Measurements from ENCODE around the gene RAET1G. TPM values are rescaled to one million over a fixed set of nuclear protein-coding genes. Genes with fewer than 3 reads are reported as not detected.

The RAET1G gene
- total RNA-seq, 2 experiments from 2014 or later, result not detected

GRCh38 chr6:149942461-149942829 is 19.5 kb upstream of the RAET1G start:
- TF ChIP-seq CTCF (conservative IDR thresholded peaks at IDR 0.05; ENCODE audit: low read length) (peak; percentile 36; the same call in 1 of the 2 replicates), EZH2phosphoT487 (IDR thresholded peaks at IDR 0.05; ENCODE audit: borderline replicate concordance, low read depth, low read length) (no peak)
- Histone ChIP-seq H3K9me2 (ENCODE audit: insufficient read depth, low read length) (no peaks in the 10 kb centered on the region), H4K20me1 (ENCODE audit: insufficient read depth, low read length) (no peaks in the 10 kb centered on the region), H3K9me3 (ENCODE audit: low read length) (no peaks in the 10 kb centered on the region), H3K4me1 (ENCODE audit: insufficient read depth, low read length, poor library complexity, severe bottlenecking) (peaks cover 5% of the 10 kb centered on the region), H3K4me3 (ENCODE audit: low read depth, low read length, poor library complexity, severe bottlenecking) (peak overlapping the region; percentile 73), H3K27ac (ENCODE audit: low read depth, low read length, poor library complexity, severe bottlenecking) (no peak overlapping the region), H3K4me2 (ENCODE audit: low read length) (peak overlapping the region; percentile 88), H2AFZ (ENCODE audit: low read length) (peak overlapping the region; percentile 91), H3K36me3 (ENCODE audit: insufficient read depth, low read length) (no peaks in the 10 kb centered on the region), H3K79me2 (ENCODE audit: insufficient read depth, low read depth, low read length) (no peaks in the 10 kb centered on the region)
- DNase-seq (ENCODE audit: low spot score), result no peak
- ChIA-PET CTCF (ENCODE audit: unreplicated experiment) (no interaction called here), POLR2A (no interaction called here)
- no TSS peak for BruUV-seq (replicated peaks)
- intact Hi-C loops (cut with micrococcal nuclease; ENCODE audit: unreplicated experiment), result loop anchor here (5.0 kb wide), 1 partner anchor 395 kb away; no protein-coding TSS in a partner anchor

- peak within 1 kb of the TSS; percentile 88 for H3K4me2 ChIP-seq (ENCODE audit: low read length)
- intact Hi-C loops (cut with micrococcal nuclease; ENCODE audit: unreplicated experiment), result loop anchor here (5.0 kb wide), 1 partner anchor 395 kb away; no protein-coding TSS in a partner anchor
- TF ChIP-seq EZH2phosphoT487 (IDR thresholded peaks at IDR 0.05; ENCODE audit: borderline replicate concordance, low read depth, low read length) (no peak), CTCF (conservative IDR thresholded peaks at IDR 0.05; ENCODE audit: low read length) (no peak)
- no peaks in the 10 kb centered on the region for H4K20me1 ChIP-seq (ENCODE audit: insufficient read depth, low read length)
- H3K9me2 ChIP-seq (ENCODE audit: insufficient read depth, low read length), result no peaks in the 10 kb centered on the region
- H2AFZ ChIP-seq (ENCODE audit: low read length), result peak within 1 kb of the TSS; percentile 91
- H3K27ac ChIP-seq (ENCODE audit: low read depth, low read length, poor library complexity, severe bottlenecking), result no peak within 1 kb of the TSS
- H3K79me2 ChIP-seq (ENCODE audit: insufficient read depth, low read depth, low read length), result no peaks in the 10 kb centered on the region
- H3K36me3 ChIP-seq (ENCODE audit: insufficient read depth, low read length), result no peaks in the 10 kb centered on the region
- ChIA-PET CTCF (ENCODE audit: unreplicated experiment) (no interaction called here), POLR2A (no interaction called here)
- H3K4me3 ChIP-seq (ENCODE audit: low read depth, low read length, poor library complexity, severe bottlenecking), result peak within 1 kb of the TSS; percentile 73
- H3K4me1 ChIP-seq (ENCODE audit: insufficient read depth, low read length, poor library complexity, severe bottlenecking), result peaks cover 5% of the 10 kb centered on the region
- no TSS peak for BruUV-seq (replicated peaks)
- peak; percentile 83 for DNase-seq (ENCODE audit: low spot score)
- no peaks in the 10 kb centered on the region for H3K9me3 ChIP-seq (ENCODE audit: low read length)
These were observed 18.9 kb upstream of the RAET1G start, which contains the start of gene ULBP2 for GRCh38 chr6:149941583-149942460. Gene ULBP2 (plus strand): TSS chr6:149942014. CDS start chr6:149942073, 59 bp downstream.

- POLR2A ChIA-PET, result no interaction called here
- Histone ChIP-seq H3K79me2 (ENCODE audit: insufficient read depth, low read depth, low read length) (no peaks in the 10 kb centered on the region), H4K20me1 (ENCODE audit: insufficient read depth, low read length) (no peaks in the 10 kb centered on the region), H3K36me3 (ENCODE audit: insufficient read depth, low read length) (no peaks in the 10 kb centered on the region), H3K9me3 (ENCODE audit: low read length) (no peaks in the 10 kb centered on the region), H3K4me2 (ENCODE audit: low read length) (no peak overlapping the region), H3K27ac (ENCODE audit: low read depth, low read length, poor library complexity, severe bottlenecking) (no peak overlapping the region), H3K9me2 (ENCODE audit: insufficient read depth, low read length) (no peaks in the 10 kb centered on the region), H3K4me3 (ENCODE audit: low read depth, low read length, poor library complexity, severe bottlenecking) (no peak overlapping the region), H3K4me1 (ENCODE audit: insufficient read depth, low read length, poor library complexity, severe bottlenecking) (peaks cover 5% of the 10 kb centered on the region), H2AFZ (ENCODE audit: low read length) (no peak overlapping the region)
- BruUV-seq (replicated peaks), result no TSS peak
- intact Hi-C loops (cut with micrococcal nuclease; ENCODE audit: unreplicated experiment), result loop anchor here (5.0 kb wide), 1 partner anchor 397 kb away; no protein-coding TSS in a partner anchor
- DNase-seq (ENCODE audit: low spot score), result no peak
- TF ChIP-seq CTCF (conservative IDR thresholded peaks at IDR 0.05; ENCODE audit: low read length), result no peak
- no peak for TF ChIP-seq EZH2phosphoT487 (IDR thresholded peaks at IDR 0.05; ENCODE audit: borderline replicate concordance, low read depth, low read length)
- CTCF ChIA-PET (ENCODE audit: unreplicated experiment), result no interaction called here
These were observed 17.7 kb upstream of the RAET1G start for GRCh38 chr6:149940672-149940982.

Measured in OCI-LY7 (cell line).